ENCODE results near the gene RFFL. TPM values are rescaled to one million over a fixed set of nuclear protein-coding genes. Genes with fewer than 3 reads are reported as not detected.

Gene RFFL
- total RNA-seq, 4 donors from 2014 or later, result 13.2 to 18.9 (median 18.1) TPM

DNA sequence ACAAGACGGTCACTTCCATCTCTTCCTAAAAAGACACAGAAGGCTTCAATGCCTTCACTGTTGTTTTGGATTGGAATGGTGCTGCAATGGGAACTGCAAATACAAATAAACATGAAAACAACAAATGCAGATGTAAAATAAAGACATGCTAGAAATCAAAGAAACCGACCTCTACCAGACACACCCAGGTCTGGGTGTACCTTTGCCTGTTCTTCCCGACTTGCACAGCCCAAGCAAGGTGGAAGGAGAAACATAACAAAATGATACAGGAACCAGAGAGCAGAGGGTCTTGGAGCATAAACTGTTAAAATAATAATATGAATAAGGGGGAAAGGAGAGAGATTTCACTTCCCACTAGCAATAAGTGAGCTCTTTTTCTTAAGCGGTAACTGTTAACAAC, 17.3 kb downstream of the RFFL start:
- TF ChIP-seq, protein P1, sequence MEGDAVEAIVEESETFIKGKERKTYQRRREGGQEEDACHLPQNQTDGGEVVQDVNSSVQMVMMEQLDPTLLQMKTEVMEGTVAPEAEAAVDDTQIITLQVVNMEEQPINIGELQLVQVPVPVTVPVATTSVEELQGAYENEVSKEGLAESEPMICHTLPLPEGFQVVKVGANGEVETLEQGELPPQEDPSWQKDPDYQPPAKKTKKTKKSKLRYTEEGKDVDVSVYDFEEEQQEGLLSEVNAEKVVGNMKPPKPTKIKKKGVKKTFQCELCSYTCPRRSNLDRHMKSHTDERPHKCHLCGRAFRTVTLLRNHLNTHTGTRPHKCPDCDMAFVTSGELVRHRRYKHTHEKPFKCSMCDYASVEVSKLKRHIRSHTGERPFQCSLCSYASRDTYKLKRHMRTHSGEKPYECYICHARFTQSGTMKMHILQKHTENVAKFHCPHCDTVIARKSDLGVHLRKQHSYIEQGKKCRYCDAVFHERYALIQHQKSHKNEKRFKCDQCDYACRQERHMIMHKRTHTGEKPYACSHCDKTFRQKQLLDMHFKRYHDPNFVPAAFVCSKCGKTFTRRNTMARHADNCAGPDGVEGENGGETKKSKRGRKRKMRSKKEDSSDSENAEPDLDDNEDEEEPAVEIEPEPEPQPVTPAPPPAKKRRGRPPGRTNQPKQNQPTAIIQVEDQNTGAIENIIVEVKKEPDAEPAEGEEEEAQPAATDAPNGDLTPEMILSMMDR (IDR thresholded peaks at IDR 0.05; ENCODE audit: low read depth), result no peak

DNA sequence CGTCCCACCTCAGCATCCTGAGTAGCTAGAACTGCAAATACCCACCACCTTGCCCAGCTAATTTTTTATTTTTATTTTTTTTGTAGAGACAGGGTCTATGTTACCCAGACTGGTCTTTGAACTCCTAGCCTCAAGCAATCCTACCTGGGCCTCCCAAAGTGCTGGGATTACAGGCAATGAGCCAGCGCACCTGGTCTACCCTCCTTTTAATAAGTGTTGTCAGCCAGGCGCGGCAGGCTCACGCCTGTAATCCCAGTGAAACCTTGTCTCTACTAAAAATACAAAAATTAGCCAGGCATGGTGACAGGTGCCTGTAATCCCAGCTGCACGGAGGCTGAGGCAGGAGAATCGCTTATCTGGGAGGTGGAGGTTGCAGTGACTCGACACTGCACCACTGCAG, 19.3 kb downstream of the RFFL start:
- TF ChIP-seq, protein P1 (IDR thresholded peaks at IDR 0.05; ENCODE audit: low read depth), result no peak

DNA sequence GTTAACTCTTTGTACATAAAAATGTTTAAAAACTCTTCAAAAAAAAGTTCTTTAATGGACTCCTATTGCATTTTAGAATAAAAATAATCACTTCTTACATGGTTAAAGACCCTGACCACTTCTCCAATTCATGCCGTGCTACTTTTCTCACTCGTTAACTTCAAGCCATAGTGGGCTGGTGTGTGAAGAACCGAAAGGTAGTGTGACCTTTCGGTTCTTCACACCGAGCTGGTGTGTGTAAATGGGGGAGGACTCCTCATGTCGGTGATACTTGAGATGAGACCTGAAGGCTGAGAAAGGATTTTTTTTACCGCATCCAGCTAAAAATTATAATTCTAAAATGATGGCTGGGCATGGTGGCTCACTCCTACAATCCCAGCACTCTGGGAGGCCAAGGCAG, 22.1 kb downstream of the RFFL start:
- TF ChIP-seq, protein P1 (IDR thresholded peaks at IDR 0.05; ENCODE audit: low read depth), result no peak

DNA sequence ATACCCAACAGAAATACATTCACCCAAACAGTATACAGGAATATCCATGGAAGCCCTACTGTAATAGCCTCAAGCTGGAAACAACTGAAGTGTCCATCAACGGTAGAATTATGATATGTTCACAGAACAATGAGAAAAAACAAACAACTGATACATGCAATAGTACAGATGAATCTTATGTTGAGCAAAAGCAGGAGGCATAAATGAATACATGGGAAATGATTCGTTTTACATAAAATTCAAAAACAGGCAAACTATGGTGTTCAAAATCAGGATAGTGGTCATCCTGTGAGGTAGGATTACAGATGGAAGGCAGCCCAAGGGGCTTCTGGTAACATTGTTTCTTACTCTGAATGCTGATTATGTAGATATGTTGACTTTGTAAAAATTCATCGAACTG, 25.1 kb downstream of the RFFL start:
- TF ChIP-seq, protein P1 (IDR thresholded peaks at IDR 0.05; ENCODE audit: low read depth), result no peak

DNA sequence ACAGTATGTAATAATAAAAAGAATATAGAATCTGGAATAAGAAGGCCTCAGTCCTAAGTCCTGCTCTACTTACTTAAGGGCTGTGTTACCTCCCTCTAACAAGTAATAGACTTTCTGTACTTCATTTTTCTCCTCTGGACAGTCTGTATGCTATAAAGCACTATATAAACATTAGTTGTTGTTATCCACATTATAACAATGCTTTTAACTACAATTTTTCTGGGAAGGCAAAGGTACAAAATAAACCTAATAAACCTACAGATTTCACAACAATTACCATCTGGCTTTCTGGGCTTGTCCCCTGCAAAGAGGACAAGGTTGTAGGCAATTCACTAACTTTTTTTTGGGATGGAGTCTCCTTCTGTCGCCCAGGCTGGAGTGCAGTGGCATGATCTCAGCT, 32.7 kb downstream of the RFFL start:
- TF ChIP-seq, protein P1 (IDR thresholded peaks at IDR 0.05; ENCODE audit: low read depth), result no peak

DNA sequence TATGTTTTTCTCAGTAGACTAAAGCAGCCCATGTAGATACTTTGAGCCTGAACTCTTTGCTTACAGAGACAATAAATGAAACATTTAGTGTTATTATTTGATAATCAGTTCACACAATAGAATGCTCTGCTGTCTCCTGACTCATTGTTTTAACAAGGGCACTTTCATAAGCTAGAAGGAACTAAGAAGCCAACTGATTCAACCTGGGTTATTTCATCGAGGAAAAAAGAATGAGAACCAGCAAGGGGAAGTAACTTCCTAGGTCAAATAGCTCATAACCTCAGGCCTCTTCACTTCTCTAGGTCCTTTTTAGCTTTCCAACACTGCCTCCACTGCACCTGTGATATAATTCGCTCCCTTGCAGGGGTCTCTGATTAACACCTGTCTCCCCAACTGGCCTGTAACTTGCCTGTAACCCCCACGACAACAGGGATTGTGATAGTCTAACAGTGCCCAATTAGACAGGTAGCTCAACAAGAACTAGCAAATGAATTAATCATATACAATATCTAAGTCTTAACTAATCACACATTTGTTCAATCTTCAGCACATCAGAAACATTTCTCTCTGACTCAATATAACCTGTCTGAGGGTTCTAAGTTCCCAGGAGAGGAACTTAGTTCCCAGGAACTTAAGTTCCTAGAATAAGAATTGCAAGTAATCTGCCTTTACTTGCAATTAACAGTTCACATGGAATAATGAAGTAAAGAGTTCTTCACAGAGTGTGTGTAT, 34.8 kb downstream of the RFFL start:
- TF ChIP-seq, protein P1 (IDR thresholded peaks at IDR 0.05; ENCODE audit: low read depth), result no peak

DNA sequence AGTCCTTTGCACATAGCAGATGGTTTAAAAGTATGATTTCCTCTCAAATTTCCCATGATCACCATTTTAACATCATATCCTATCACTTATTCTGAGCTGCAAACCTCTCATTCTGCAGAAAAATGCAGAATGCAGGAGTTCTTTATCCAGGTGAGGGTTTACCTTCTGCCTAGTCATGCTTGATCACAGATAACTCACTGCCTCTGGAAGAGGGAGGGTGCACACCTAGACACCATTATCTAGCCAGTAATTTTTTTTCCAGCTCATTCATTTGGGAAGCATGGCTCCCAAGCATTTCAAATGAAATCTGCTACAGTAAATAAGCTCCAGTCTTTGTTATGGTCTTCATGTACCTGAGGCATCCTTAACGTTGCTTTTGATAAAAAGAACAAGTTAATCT, 38.0 kb downstream of the RFFL start:
- TF ChIP-seq, protein P1 (IDR thresholded peaks at IDR 0.05; ENCODE audit: low read depth), result no peak

Measured in subcutaneous adipose tissue (tissue), 4 donors.